ENCODE results near the gene SLC19A1. TPM values are rescaled to one million over a fixed set of nuclear protein-coding genes. Genes with fewer than 3 reads are reported as not detected.

The SLC19A1 gene
- 15.5 and 18.1 TPM in 2 replicates for total RNA-seq

GRCh38 chr21:45542242-45542666, at the start of gene SLC19A1:
Gene SLC19A1, minus strand, starts transcription at chr21:45542440. Its CDS starts 4,481 bp downstream, at chr21:45537959.

Other genes with a start within 250 kb of the SLC19A1 start
- gene COL18A1, start 137.3 kb downstream of the SLC19A1 start, total RNA-seq = 67.5 and 69.9 TPM in 2 replicates
- not detected in 2 replicates for gene PCBP3, start 101.3 kb upstream of the SLC19A1 start, total RNA-seq